ENCODE data around the gene E2F4. TPM values are rescaled to one million over a fixed set of nuclear protein-coding genes. Genes with fewer than 3 reads are reported as not detected.

The E2F4 gene
- total and polyA plus RNA-seq, 2 of the 13 experiments (the other 11 are each of a cell fraction or from before 2014, with no cell fraction given): 84.8 to 91.2 TPM

GRCh38 chr16:67173808-67174705 is 17.9 kb upstream of the E2F4 start (continued):
- TF ChIP-seq HMGXB3 (CRISPR knock-in tag; IDR thresholded peaks at IDR 0.05; ENCODE audit: borderline replicate concordance) (peak; percentile 89), KDM5B (CRISPR knock-in tag; IDR thresholded peaks at IDR 0.05; ENCODE audit: borderline replicate concordance) (peak; percentile 92; the same call in 1 of the 2 replicates), FOSL2 (CRISPR knock-in tag; IDR thresholded peaks at IDR 0.05) (peak; percentile 47; the same call in 1 of the 2 replicates), ZSCAN5A (CRISPR knock-in tag; IDR thresholded peaks at IDR 0.05; ENCODE audit: borderline replicate concordance) (peak; percentile 90), CEBPB (IDR thresholded peaks at IDR 0.05; ENCODE audit: borderline replicate concordance, low read depth, low read length) (no peak), NAIF1 (CRISPR knock-in tag; IDR thresholded peaks at IDR 0.05; ENCODE audit: borderline replicate concordance) (no peak; the same call in 1 of the 2 replicates), KAT7 (CRISPR knock-in tag; IDR thresholded peaks at IDR 0.05; ENCODE audit: borderline replicate concordance) (peak; percentile 53; the same call in 1 of the 2 replicates), THAP11 (CRISPR knock-in tag; IDR thresholded peaks at IDR 0.05) (peak; percentile 71; the same call in 1 of the 2 replicates), NFYC (CRISPR knock-in tag; IDR thresholded peaks at IDR 0.05) (peak; percentile 70), PHF8 (CRISPR knock-in tag; IDR thresholded peaks at IDR 0.05) (peak; percentile 70), CHD4 (IDR thresholded peaks at IDR 0.05; ENCODE audit: borderline replicate concordance, low read length) (no peak), MED13 (CRISPR knock-in tag; IDR thresholded peaks at IDR 0.05) (no peak), KLF11 (CRISPR knock-in tag; IDR thresholded peaks at IDR 0.05) (no peak), ZNF276 (CRISPR knock-in tag; IDR thresholded peaks at IDR 0.05; ENCODE audit: low read depth) (0 out of 2 replicates have a peak, but pooled peaks have one; percentile 63), ZNF44 (CRISPR knock-in tag; IDR thresholded peaks at IDR 0.05) (peak; percentile 94; the same call in 1 of the 2 replicates), ZNF879 (CRISPR knock-in tag; IDR thresholded peaks at IDR 0.05) (peak; percentile 80; the same call in 1 of the 2 replicates), REXO4 (CRISPR knock-in tag; IDR thresholded peaks at IDR 0.05; ENCODE audit: borderline replicate concordance) (no peak), NFIB (CRISPR knock-in tag; IDR thresholded peaks at IDR 0.05; ENCODE audit: borderline replicate concordance) (no peak), HES4 (CRISPR knock-in tag; IDR thresholded peaks at IDR 0.05; ENCODE audit: borderline replicate concordance) (peak; percentile 78; the same call in 1 of the 2 replicates), MED1 (CRISPR knock-in tag; IDR thresholded peaks at IDR 0.05) (peak; percentile 87), TARDBP (CRISPR knock-in tag; IDR thresholded peaks at IDR 0.05) (peak; percentile 91), KAT2B (IDR thresholded peaks at IDR 0.05; ENCODE audit: borderline replicate concordance, low read depth, low read length) (no peak), CCAR2 (optimal IDR thresholded peaks at IDR 0.05; ENCODE audit: low read depth, low read length) (no peak)
